A673 (cell line): ENCODE measurements around the gene LRTM2. TPM values are rescaled to one million over a fixed set of nuclear protein-coding genes. Genes with fewer than 3 reads are reported as not detected.
A peak's percentile ranks its signal among the peaks of the same experiment; 100 is the strongest.

ENCODE experiments used
- Bru-seq: library from RNA; stranded (reverse); fragments of 400-500 nt; gene quantifications from one replicate; lab custom pipeline; 2021; lab: Mats Ljungman, UMichigan
- BruChase-seq, 2 experiments: library from RNA; stranded (reverse); fragments of 400-500 nt; gene quantifications; one replicate each; lab custom pipeline; 2021; lab: Mats Ljungman, UMichigan
- BruUV-seq: library from RNA; stranded (reverse); fragments of 400-500 nt; replicated peaks from 2 replicates; lab custom pipeline; 2021; lab: Mats Ljungman, UMichigan
- CTCF ChIA-PET: fragments of 300-600 bp; sonication (Branson Sonifier 250); formaldehyde crosslinking; loops from one replicate; lab custom pipeline; 2022; ENCODE audit warnings: antibody characterized with exemption; lab: Charles Lee
- POLR2A ChIA-PET: fragments of 300-600 bp; sonication (Branson Sonifier 250); formaldehyde crosslinking; loops from one replicate; lab custom pipeline; 2022; ENCODE audit warnings: antibody characterized with exemption; ENCODE audit not compliant: low non-redundant PET; lab: Charles Lee
- DNase-seq: peaks from one replicate; pipeline ENCODE4 v3.0.0-alpha.2; 2015; ENCODE audit warnings: low spot score
- H3K27ac ChIP-seq: fragments of 200-600 bp; sonication (generic); 2 replicates; pipeline ENCODE4 v1.5.1; 2016; ENCODE audit warnings: mixed run types, low read depth, mild to moderate bottlenecking, mixed read lengths, antibody characterized with exemption, low read length; ENCODE audit not compliant: poor library complexity, severe bottlenecking
- H3K27me3 ChIP-seq: fragments of 200-600 bp; sonication (generic); replicated peaks from 2 replicates; pipeline ENCODE4 v1.6.1; 2017; ENCODE audit warnings: mixed run types, low read depth, mild to moderate bottlenecking, mixed read lengths, antibody characterized with exemption, low read length; ENCODE audit not compliant: insufficient read depth, poor library complexity
- H3K36me3 ChIP-seq: fragments of 200-600 bp; sonication (generic); 2 replicates; pipeline ENCODE4 v1.6.1; 2016; ENCODE audit warnings: mixed run types, mild to moderate bottlenecking, mixed read lengths, antibody characterized with exemption, low read length; ENCODE audit not compliant: insufficient read depth, poor library complexity, severe bottlenecking
- H3K4me1 ChIP-seq: fragments of 200-600 bp; sonication (generic); 2 replicates; pipeline ENCODE4 v1.6.1; 2017; ENCODE audit warnings: mixed run types, mild to moderate bottlenecking, mixed read lengths, antibody characterized with exemption, low read length; ENCODE audit not compliant: insufficient read depth, poor library complexity, severe bottlenecking
- H3K4me3 ChIP-seq: fragments of 200-600 bp; sonication (generic); 2 replicates; pipeline ENCODE4 v1.5.1; 2016; ENCODE audit warnings: low read depth, mixed run types, mild to moderate bottlenecking, mixed read lengths, low read length; ENCODE audit not compliant: poor library complexity, severe bottlenecking
- H3K9me3 ChIP-seq: fragments of 200-600 bp; sonication (generic); 2 replicates; pipeline ENCODE4 v1.6.1; 2016; ENCODE audit warnings: mixed run types, low read depth, mild to moderate bottlenecking, mixed read lengths, antibody characterized with exemption, low read length; ENCODE audit not compliant: poor library complexity, severe bottlenecking
- EZH2 ChIP-seq: fragments of 200-600 bp; sonication (generic); IDR thresholded peaks from 2 replicates; pipeline ENCODE4 v1.6.1; 2017; ENCODE audit warnings: borderline replicate concordance, low read depth, mild to moderate bottlenecking, mixed read lengths, antibody characterized with exemption, low read length; ENCODE audit not compliant: poor library complexity, severe bottlenecking
- intact Hi-C: fragments of 100-400 bp; cut with micrococcal nuclease; formaldehyde crosslinking; loops from one replicate; pipeline ENCODE4 v1.10.0; 2022; ENCODE audit not compliant: unreplicated experiment
- long read RNA-seq: library from polyadenylated mRNA; stranded (forward); transcript quantifications from one replicate; pipeline ENCODE4 v2.0.0, GENCODE V29; 2022
- total RNA-seq: library from RNA; stranded (reverse); gene quantifications from 2 replicates; pipeline ENCODE4 v1.2.3, GENCODE V29; 2021
- TF ChIP-seq, protein P1 (sequence below): fragments of 300-800, 200-600 bp; sonication (generic); conservative IDR thresholded peaks from 2 replicates; pipeline ENCODE4 v1.5.1; 2017; ENCODE audit warnings: low read depth, mild to moderate bottlenecking, antibody characterized with exemption, low read length, moderate library complexity, mixed read lengths

LRTM2 gene
- not detected in 2 replicates for total RNA-seq
- Bru-seq, nascent RNA: percentile 18 among the genes with signal in this experiment
- BruChase-seq, experiment 1, labeled RNA remaining after a 2-hour chase: percentile 9 among the genes with signal in this experiment
- BruChase-seq, experiment 2, labeled RNA remaining after a 6-hour chase: percentile 18 among the genes with signal in this experiment
- long read RNA-seq: 0 reads

GRCh38 chr12:1820191-1820895 lies at the start of gene LRTM2:
Gene LRTM2 (plus strand): TSS chr12:1820565. CDS start chr12:1828149, 7,584 bp downstream.
- no peak within 1 kb of the TSS for H3K27ac ChIP-seq
- no TSS peak for BruUV-seq
- POLR2A ChIA-PET: no interaction called here
- CTCF ChIA-PET: no interaction called here
- no peak for DNase-seq
- no peaks in the 10 kb centered on the region for H3K9me3 ChIP-seq
- H3K4me1 ChIP-seq: no peaks in the 10 kb centered on the region
- no peak within 1 kb of the TSS for H3K4me3 ChIP-seq
- H3K36me3 ChIP-seq: no peaks in the 10 kb centered on the region
- H3K27me3 ChIP-seq: peaks cover 18% of the 10 kb centered on the region
- TF ChIP-seq, protein P1, sequence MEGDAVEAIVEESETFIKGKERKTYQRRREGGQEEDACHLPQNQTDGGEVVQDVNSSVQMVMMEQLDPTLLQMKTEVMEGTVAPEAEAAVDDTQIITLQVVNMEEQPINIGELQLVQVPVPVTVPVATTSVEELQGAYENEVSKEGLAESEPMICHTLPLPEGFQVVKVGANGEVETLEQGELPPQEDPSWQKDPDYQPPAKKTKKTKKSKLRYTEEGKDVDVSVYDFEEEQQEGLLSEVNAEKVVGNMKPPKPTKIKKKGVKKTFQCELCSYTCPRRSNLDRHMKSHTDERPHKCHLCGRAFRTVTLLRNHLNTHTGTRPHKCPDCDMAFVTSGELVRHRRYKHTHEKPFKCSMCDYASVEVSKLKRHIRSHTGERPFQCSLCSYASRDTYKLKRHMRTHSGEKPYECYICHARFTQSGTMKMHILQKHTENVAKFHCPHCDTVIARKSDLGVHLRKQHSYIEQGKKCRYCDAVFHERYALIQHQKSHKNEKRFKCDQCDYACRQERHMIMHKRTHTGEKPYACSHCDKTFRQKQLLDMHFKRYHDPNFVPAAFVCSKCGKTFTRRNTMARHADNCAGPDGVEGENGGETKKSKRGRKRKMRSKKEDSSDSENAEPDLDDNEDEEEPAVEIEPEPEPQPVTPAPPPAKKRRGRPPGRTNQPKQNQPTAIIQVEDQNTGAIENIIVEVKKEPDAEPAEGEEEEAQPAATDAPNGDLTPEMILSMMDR: no peak
- TF ChIP-seq EZH2: no peak
- intact Hi-C loops: no loop called here

DNA sequence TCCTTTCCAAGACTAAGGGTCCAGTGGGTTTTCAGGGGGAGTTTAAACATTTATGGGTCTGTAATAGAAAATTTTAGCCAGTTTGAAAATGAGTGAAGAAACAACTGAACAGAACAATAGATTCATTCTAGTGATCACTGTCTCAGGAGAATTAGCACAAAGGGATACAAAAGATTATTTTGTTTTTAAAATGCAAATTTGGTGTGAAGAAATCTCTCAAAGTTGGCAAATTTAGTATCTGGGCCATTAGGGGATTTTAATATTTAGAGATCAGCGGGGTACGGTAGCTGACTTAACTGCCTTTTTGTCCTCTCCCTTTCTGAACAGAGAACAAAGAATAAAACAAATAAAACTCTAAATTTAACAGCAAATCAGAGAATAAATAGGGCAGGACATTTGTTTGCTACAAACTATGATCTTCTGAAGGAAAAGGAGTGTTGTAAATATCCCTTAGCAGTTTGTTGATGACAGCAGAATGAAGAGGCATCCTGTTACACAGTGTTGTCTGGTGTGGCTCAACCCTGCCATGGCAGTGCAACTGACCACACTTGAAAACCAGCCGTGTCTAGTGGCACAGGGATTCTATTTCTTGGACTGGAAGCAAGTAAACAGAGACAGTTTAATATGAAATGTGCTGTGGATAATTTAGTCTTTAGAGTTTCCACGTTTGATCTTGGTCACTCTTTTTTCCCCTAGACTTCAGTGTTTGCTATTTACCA lies 46.3 kb upstream of the LRTM2 start:
- POLR2A ChIA-PET: no interaction called here

More for the DNA sequence above, 46.3 kb upstream of the LRTM2 start:
- Histone ChIP-seq H3K36me3 (peaks cover 11% of the 10 kb centered on the region), H3K4me3 (no peak overlapping the region), H3K9me3 (no peaks in the 10 kb centered on the region), H3K4me1 (peaks cover 26% of the 10 kb centered on the region), H3K27ac (no peak overlapping the region), H3K27me3 (no peaks in the 10 kb centered on the region)
- DNase-seq: no peak
- TSS peak; percentile 11 for BruUV-seq
- TF ChIP-seq, protein P1: no peak
- TF ChIP-seq EZH2: no peak
- CTCF ChIA-PET: no interaction called here
- intact Hi-C loops: no loop called here
